NT2/D1 (cell line): ENCODE results near the gene LDLRAD3.

Source experiments
- DNase-seq: peaks from one replicate; pipeline ENCODE4 v3.0.0-alpha.2; 2011; ENCODE audit warnings: low read depth, low spot score
- H3K27me3 ChIP-seq: 2 replicates; pipeline ENCODE4 v1.6.0; 2011; ENCODE audit warnings: mild to moderate bottlenecking; ENCODE audit not compliant: insufficient read length, insufficient read depth
- H3K36me3 ChIP-seq: 2 replicates; pipeline ENCODE4 v1.6.1; 2011; ENCODE audit warnings: mild to moderate bottlenecking, low read length, mixed read lengths; ENCODE audit not compliant: insufficient read depth, insufficient read length
- H3K4me1 ChIP-seq: 2 replicates; pipeline ENCODE4 v1.5.1; 2011; ENCODE audit not compliant: insufficient read depth, insufficient read length
- H3K4me3 ChIP-seq: 2 replicates; pipeline ENCODE4 v1.5.1; 2011; ENCODE audit warnings: low read depth; ENCODE audit not compliant: insufficient read length
- H3K9ac ChIP-seq: 2 replicates; pipeline ENCODE4 v1.6.0; 2011; ENCODE audit warnings: low read depth; ENCODE audit not compliant: insufficient read length
- H3K9me3 ChIP-seq: 2 replicates; pipeline ENCODE4 v1.5.1; 2011; ENCODE audit warnings: mild to moderate bottlenecking, low read length; ENCODE audit not compliant: insufficient read depth
- SUZ12 ChIP-seq: IDR thresholded peaks from 2 replicates; pipeline ENCODE4 v1.6.1; 2011; ENCODE audit not compliant: insufficient read length, insufficient read depth; ENCODE audit errors: extremely low read depth
- YY1 ChIP-seq: IDR thresholded peaks from 2 replicates; pipeline ENCODE4 v1.6.1; 2011; ENCODE audit not compliant: insufficient read length, insufficient read depth
- ZNF274 ChIP-seq: IDR thresholded peaks from 2 replicates; pipeline ENCODE4 v1.6.1; 2011; ENCODE audit warnings: mild to moderate bottlenecking, low read depth, low read length

The LDLRAD3 gene

DNA sequence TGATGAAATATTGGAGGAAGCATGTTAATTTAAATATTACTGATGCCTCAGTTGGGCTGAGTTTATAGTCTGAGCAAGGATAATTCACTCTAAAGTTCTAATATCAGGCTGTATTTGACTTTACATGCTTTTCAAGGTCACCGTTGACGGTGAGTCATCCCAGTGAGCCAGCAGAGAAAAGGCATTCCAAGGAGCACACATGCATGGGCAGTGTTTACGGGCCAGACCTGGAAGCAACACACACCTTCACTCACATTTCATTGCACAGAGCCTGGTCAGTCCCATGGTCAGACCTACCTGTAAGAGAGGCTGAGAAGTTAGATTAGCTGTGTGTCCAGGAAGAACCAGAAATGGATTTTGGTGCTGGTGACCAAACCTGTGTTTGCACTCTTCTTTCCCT, 291.9 kb downstream of the LDLRAD3 start:
- no peaks in the 10 kb centered on the region for H3K9me3 ChIP-seq
- H3K4me3 ChIP-seq: no peak overlapping the region
- TF ChIP-seq ZNF274 (no peak), SUZ12 (no peak), YY1 (no peak)
- DNase-seq: no peak
- H3K36me3 ChIP-seq: no peaks in the 10 kb centered on the region
- no peaks in the 10 kb centered on the region for H3K4me1 ChIP-seq
- no peaks in the 10 kb centered on the region for H3K27me3 ChIP-seq
- no peak overlapping the region for H3K9ac ChIP-seq

DNA sequence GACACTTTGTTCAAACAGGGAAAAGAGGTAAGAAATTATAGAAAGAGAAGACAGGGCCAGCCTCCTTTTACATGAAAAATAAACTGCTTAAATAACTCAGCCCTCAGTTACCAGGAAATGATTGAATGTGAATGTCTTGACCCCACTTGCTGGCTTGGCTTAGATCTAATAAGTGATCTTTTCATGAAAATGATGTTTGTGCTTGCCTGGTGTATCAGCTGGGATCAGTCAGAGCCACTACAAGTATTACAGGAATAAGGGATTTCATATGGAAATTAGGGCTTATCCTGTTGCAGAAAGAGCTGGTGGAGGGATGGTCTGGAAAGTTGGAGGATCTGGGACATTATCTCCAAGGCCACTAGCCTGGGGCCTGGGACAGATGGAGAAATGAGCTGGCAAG, 293.5 kb downstream of the LDLRAD3 start:
- Histone ChIP-seq H3K4me3 (no peak overlapping the region), H3K27me3 (no peaks in the 10 kb centered on the region), H3K4me1 (no peaks in the 10 kb centered on the region), H3K36me3 (no peaks in the 10 kb centered on the region), H3K9me3 (no peaks in the 10 kb centered on the region), H3K9ac (no peak overlapping the region)
- no peak for DNase-seq
- TF ChIP-seq SUZ12 (no peak), ZNF274 (no peak), YY1 (no peak)

- Histone ChIP-seq H3K4me1 (no peaks in the 10 kb centered on the region), H3K9me3 (no peaks in the 10 kb centered on the region), H3K4me3 (no peak overlapping the region), H3K36me3 (no peaks in the 10 kb centered on the region), H3K9ac (no peak overlapping the region), H3K27me3 (no peaks in the 10 kb centered on the region)
- DNase-seq: no peak
- no peak for TF ChIP-seq ZNF274
Observed at GRCh38 chr11:36238036-36238631, 294.3 kb downstream of the LDLRAD3 start.

DNA sequence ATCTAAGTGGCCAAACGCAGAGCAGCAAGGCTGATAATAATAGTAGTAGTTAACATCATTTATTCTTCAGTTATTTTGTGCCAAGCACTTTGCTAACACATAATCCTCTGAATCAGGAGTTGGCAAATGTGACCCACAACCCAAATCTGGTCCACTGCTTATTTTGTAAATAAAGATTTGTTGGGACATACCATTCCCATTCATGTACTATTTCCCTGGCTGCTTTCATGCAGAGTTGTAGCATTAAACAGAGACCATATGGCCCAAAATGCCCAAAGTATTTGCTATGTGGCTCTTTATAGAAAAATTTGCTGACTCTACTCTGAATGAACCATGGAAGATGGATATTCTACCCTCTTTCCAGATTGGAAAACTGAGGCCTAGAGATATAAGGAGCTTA, 295.0 kb downstream of the LDLRAD3 start:
- Histone ChIP-seq H3K9me3 (no peaks in the 10 kb centered on the region), H3K27me3 (no peaks in the 10 kb centered on the region), H3K4me3 (no peak overlapping the region), H3K36me3 (no peaks in the 10 kb centered on the region), H3K4me1 (no peaks in the 10 kb centered on the region), H3K9ac (no peak overlapping the region)
- no peak for TF ChIP-seq SUZ12
- TF ChIP-seq YY1: no peak
- TF ChIP-seq ZNF274: no peak
- no peak for DNase-seq

GRCh38 chr11:36239636-36240035, 295.8 kb downstream of the LDLRAD3 start:
- Histone ChIP-seq H3K4me1 (no peaks in the 10 kb centered on the region), H3K27me3 (no peaks in the 10 kb centered on the region), H3K36me3 (no peaks in the 10 kb centered on the region), H3K4me3 (no peak overlapping the region), H3K9me3 (0 out of 2 replicates have a peak, but pooled peaks cover under 1% of the 10 kb centered on the region), H3K9ac (no peak overlapping the region)
- DNase-seq: no peak
- TF ChIP-seq ZNF274: no peak
- no peak for TF ChIP-seq SUZ12
- no peak for TF ChIP-seq YY1

DNA sequence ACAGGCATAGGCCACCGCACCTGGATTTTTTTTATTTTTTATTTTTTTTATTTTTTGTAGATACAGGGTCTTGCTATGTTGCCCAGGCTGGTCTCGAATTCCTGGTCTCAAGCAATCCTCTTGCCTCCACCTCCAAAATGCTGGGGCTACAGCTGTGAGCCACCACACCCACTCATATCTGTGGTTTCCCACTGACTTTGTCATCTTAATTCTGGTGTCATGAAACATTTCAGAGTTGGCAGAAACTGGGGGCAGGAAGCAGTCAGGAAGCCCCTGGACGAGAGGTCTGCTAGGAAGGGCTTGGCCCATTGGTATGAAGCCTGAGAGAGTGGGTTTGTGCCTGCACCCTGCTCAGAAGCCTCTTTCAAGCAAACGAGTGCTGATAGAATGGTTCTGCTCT, 296.3 kb downstream of the LDLRAD3 start:
- TF ChIP-seq ZNF274: no peak
- no peak for TF ChIP-seq YY1
- TF ChIP-seq SUZ12: no peak
- H3K27me3 ChIP-seq: no peaks in the 10 kb centered on the region
- H3K36me3 ChIP-seq: no peaks in the 10 kb centered on the region
- no peak overlapping the region for H3K4me3 ChIP-seq
- no peak overlapping the region for H3K9ac ChIP-seq
- no peak for DNase-seq
- H3K9me3 ChIP-seq: peaks cover 6% of the 10 kb centered on the region; the same call in 1 of the 2 replicates
- no peaks in the 10 kb centered on the region for H3K4me1 ChIP-seq

GRCh38 chr11:36240801-36241200, 296.9 kb downstream of the LDLRAD3 start:
- Histone ChIP-seq H3K4me3 (no peak overlapping the region), H3K4me1 (no peaks in the 10 kb centered on the region), H3K27me3 (no peaks in the 10 kb centered on the region), H3K36me3 (no peaks in the 10 kb centered on the region), H3K9ac (no peak overlapping the region), H3K9me3 (peaks cover 7% of the 10 kb centered on the region; the same call in 1 of the 2 replicates)
- no peak for DNase-seq
- TF ChIP-seq SUZ12 (no peak), YY1 (no peak), ZNF274 (no peak)

DNA sequence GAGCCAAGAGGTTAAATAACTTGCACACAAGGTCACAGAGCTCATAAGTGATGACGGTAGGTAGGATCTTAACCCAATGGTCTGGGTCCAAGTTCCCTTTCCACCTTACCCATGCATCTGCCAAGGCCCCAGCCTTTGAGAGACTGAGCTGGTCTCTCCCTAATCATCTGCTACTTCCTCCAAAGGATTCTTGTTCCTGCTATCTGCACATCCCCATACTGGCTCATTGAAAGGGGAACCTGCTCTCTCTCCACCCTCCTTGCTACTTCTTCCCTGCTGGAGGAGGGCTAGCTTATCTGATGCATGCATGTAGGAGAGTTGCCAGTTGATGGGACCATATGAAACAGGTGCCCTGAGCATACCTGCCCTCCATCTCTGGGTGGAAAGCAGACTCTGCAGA, 297.6 kb downstream of the LDLRAD3 start:
- Histone ChIP-seq H3K9ac (no peak overlapping the region), H3K9me3 (peaks cover 7% of the 10 kb centered on the region; the same call in 1 of the 2 replicates), H3K4me1 (no peaks in the 10 kb centered on the region), H3K36me3 (no peaks in the 10 kb centered on the region), H3K27me3 (no peaks in the 10 kb centered on the region), H3K4me3 (no peak overlapping the region)
- TF ChIP-seq SUZ12 (no peak), ZNF274 (no peak), YY1 (no peak)
- no peak for DNase-seq
